GM12872 (cell line): ENCODE data around the gene GPR146.

ENCODE experiments used
- TF ChIP-seq, protein P1 (sequence below): IDR thresholded peaks from 3 replicates; pipeline ENCODE4 v1.5.1; 2011; ENCODE audit warnings: low read depth, mild to moderate bottlenecking, low read length, moderate library complexity; ENCODE audit not compliant: insufficient read depth

The GPR146 gene

GRCh38 chr7:1103789-1104515 lies 59.6 kb downstream of the GPR146 start:
- TF ChIP-seq, protein P1, sequence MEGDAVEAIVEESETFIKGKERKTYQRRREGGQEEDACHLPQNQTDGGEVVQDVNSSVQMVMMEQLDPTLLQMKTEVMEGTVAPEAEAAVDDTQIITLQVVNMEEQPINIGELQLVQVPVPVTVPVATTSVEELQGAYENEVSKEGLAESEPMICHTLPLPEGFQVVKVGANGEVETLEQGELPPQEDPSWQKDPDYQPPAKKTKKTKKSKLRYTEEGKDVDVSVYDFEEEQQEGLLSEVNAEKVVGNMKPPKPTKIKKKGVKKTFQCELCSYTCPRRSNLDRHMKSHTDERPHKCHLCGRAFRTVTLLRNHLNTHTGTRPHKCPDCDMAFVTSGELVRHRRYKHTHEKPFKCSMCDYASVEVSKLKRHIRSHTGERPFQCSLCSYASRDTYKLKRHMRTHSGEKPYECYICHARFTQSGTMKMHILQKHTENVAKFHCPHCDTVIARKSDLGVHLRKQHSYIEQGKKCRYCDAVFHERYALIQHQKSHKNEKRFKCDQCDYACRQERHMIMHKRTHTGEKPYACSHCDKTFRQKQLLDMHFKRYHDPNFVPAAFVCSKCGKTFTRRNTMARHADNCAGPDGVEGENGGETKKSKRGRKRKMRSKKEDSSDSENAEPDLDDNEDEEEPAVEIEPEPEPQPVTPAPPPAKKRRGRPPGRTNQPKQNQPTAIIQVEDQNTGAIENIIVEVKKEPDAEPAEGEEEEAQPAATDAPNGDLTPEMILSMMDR, result no peak

- TF ChIP-seq, protein P1, result no peak
Measured at GRCh38 chr7:1104516-1105179, 60.3 kb downstream of the GPR146 start.

- TF ChIP-seq, protein P1, result no peak
Measured at GRCh38 chr7:1105189-1105588, 60.8 kb downstream of the GPR146 start.

DNA sequence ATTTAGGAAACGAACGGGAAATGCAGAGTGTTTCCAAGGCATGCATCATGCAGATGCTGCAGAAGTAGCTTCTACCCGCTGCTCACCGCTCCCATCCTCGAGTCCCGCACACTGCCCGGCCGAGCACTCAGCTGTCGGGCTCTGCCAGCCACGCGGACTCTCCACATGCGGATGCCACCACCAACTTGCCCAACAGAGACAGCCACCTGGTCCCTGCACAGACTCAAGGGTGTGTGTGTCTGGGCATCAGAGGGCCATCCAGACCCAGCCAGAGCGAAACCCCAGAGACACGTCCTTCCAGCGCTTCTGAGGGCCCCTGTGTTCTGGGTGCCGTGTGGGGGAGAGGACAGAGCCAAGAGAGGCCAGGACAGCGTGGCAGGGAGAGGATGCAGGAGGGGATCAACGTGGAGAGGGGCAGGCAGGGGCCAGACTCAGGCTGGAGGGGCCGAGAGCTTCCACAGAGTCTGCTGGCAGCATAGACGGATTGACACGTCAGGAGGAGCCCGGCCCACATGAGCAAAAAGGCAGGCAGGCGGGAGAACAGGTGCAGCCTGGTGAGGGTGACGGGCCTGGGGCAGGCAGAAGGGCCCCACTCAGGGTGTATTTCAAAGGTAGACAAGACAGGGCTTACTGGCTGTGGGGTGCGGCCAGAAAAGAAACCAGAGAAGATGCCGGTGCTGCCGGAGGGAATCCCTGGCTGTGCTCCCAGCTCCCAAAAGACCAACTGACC lies 61.9 kb downstream of the GPR146 start:
- TF ChIP-seq, protein P1, result no peak

DNA sequence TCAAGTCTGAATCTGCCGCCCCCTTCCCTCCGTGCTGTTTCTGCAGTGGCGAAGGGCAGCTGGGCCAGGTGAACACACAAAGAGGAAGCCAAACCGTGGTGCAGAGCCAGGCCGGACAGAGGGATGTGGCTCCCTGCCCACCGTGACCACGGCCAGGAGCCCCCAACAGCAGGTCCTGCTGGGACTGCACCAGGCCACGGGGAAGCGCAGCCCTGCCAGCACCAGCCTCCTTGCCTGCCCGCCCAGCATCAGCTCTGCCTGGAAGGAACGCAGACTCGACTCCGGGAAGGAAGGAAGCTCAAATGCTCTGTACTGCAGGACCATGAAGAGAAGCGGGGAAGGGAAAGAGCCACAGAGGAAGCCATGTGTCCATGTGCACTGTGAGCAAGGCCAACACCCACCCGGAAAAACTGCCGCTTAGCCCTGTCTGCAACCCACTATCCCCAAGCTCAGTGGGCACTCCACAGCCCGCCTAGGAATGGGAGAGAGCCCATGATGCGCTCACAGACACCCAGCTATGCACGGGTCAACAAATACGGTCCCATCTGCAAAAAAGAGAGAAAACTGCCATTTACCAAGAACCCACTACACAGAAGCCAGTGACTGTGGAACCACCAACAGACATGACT lies 62.6 kb downstream of the GPR146 start:
- TF ChIP-seq, protein P1, result no peak

GRCh38 chr7:1108264-1108920 lies 64.0 kb downstream of the GPR146 start:
- TF ChIP-seq, protein P1, result no peak
